ENCODE measurements around the gene MAGI2. TPM values are rescaled to one million over a fixed set of nuclear protein-coding genes. Genes with fewer than 3 reads are reported as not detected.
"Not testable (repeated sequence)": the region's sequence is repeated elsewhere in the genome, so short reads cannot be mapped to it uniquely, and the experiment has no call there.

Gene MAGI2
- total RNA-seq, 1 donor from 2014 or later, result 0.80 TPM

GRCh38 chr7:78327718-78328117 is 1125.7 kb downstream of the MAGI2 start:
- no peak for ATAC-seq

DNA sequence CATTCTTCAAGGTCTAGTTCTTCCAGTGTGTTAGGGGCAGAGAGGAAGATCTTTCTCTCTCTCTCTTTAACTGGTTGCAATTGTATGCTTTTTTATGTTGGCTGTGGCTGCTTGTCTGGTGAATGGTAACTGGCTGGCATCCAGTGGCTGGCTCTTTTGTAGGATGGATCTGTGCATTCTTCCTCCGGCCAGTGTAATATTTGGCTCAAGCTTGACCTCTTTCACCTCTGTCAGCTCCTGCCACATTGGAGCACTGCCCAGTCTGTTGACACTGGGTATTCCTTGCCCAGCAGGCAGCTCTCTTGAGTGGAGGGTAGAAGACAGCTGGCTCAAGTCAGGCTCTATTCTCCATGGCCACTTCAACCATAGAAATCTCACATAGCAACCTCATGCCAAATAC is 1126.6 kb downstream of the MAGI2 start:
- ATAC-seq, result no peak

DNA sequence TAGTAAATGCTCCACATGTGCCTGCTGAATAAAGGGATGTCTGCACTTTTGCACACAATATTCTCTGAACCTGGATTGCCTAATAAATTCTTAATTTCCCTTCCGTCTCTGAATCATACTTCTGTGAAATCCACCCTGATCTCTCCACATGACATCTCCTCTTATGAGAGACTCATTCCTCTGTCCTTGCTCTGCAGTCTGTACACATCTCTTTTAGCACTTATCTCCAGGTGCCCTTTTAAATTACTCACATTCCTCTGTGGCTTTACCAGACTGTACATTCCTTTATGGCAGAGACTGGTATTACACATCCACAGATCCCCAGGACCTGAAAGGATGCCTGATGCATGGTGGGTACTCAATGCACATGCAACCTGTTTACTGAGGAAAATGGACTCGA is 1127.3 kb downstream of the MAGI2 start:
- peak; percentile 67 for ATAC-seq

GRCh38 chr7:78323118-78323517 is 1130.3 kb downstream of the MAGI2 start:
- no peak for ATAC-seq

GRCh38 chr7:78322231-78322630 is 1131.2 kb downstream of the MAGI2 start:
- ATAC-seq, result not testable (repeated sequence)

DNA sequence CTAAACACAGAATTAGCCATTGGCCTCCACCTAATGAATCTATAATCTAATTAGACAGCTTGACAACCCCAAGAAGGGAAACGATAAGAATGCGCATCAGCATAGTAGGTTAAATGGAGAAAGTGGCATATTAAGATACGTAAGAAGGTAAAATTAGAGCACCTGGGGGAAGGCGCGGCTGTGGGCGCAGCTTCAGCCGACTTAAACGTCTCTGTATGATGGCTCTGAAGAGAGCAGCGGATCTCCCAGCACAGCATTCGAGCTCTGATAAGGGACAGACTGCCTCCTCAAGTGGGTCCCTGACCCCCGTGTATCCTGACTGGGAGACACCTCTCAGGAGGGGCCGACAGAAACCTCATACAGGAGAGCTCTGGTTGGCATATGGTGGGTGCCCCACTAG is 1136.1 kb downstream of the MAGI2 start:
- ATAC-seq, result no peak

DNA sequence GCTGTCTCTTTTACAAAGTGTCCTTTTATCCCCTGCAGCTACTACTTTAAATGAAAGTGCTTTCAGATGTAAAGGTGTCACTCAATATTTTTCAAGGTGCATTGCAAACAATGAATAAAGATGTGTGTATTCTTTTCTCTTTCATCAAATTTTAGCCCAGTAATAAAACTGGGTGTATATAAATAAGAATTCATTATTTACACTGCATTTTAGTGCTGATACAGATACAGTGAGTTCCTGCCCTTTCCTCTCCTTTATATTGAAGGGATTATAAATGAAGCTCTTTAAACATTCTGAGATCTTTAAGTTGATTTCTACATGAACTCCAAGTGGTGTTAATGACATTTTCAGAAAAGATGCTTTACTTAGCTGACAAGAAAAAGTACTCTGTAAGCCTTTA is 1137.4 kb downstream of the MAGI2 start:
- ATAC-seq, result no peak

GRCh38 chr7:78315119-78315518 is 1138.3 kb downstream of the MAGI2 start:
- no peak for ATAC-seq

- ATAC-seq, result no peak
These were observed 1142.3 kb downstream of the MAGI2 start for GRCh38 chr7:78311181-78311580.

- ATAC-seq, result no peak
These were observed 1145.6 kb downstream of the MAGI2 start for GRCh38 chr7:78307892-78308291.

GRCh38 chr7:78306634-78307033 is 1146.8 kb downstream of the MAGI2 start:
- no peak for ATAC-seq

DNA sequence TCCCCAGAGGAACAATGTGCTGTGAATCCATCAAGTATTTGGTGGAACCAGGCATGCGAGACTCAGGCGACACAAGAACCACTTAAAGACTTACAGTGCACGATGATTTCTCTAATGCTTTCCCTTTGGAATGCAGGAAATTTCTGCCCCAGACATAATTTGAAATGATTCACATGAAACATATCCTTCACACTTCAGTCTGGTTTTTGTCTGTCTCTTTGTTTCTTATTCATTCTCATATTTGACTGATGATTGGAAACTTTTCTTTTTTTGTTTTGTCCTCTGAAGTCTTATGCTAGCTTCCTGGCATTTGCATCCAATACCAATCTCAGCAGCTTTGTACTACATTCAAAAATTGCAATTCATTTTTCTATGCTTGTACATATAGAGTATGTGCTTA is 1152.1 kb downstream of the MAGI2 start:
- no peak for ATAC-seq

GRCh38 chr7:78299088-78299487 is 1154.4 kb downstream of the MAGI2 start:
- no peak for ATAC-seq

DNA sequence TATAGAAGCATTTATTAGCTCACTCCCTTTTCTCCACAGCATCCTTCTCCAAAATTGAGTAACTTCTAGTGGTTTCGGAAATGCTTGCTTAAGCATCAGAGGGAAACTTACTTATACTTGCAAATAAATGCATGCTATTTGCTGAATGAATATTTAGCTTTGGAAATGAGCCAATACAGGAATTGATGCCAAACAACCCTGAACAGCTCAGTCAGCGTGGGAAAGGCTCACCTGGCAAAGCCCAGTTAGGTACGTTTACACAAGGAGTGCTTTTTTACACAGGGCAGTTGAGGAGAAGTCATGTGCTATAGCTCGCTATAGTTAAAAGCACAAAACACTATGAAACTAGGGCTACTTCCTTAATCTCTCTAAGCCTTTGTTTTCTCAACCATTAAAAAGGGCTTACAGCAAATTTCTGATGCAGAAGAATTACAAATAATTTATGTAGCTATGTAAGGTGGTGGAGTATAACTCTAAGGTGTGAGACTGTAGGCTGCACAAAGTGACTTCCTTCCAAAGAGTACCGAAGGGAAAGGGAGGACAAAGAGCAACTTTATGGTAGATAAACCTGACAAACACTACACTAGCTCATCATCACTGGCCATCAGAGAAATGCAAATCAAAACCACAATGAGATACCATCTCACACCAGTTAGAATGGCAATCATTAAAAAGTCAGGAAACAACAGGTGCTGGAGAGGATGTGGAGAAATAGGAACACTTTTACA is 1156.7 kb downstream of the MAGI2 start:
- peak; percentile 47 for ATAC-seq

DNA sequence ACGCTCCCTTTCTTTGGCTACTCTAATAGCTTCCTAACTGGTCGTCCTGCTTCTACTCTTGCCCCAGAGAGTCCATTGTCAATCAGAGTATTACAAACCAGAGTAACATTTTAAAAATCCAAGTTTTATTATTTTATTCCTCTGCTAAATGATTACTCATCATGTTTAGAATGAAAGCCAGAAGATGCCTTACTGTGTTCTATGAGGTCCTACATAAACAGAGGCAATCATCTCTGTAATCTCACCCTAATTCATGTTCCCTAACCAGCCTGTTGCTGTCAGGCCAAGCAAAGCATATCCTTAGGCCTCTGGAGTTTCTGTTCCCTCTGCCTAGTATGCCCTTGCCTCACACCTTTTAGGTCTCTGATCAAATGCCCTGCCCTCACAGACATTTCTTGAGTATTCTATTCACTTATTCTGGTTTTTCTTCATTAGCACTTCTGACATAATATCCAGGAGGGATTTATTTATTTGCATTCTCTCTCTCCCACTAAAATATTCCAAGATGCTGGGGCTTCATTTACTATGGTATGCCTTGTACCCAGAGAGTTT is 1157.3 kb downstream of the MAGI2 start:
- no peak for ATAC-seq

DNA sequence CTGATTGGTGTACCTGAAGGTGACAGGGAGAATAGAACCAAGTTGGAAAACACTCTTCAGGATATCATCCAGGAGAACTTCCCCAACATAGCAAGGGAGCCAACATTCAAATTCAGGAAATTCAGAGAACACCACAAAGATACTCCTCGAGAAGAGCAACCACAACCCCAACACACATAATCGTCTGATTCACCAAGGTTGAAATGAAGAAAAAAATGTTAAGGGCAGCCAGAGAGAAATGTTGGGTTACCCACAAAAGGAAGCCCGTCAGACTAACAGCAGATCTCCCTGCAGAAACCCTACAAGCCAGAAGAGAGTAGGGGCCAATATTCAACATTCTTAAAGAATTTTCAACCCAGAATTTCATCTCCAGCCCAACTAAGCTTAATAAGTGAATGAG is 1164.0 kb downstream of the MAGI2 start:
- not testable (repeated sequence) for ATAC-seq

DNA sequence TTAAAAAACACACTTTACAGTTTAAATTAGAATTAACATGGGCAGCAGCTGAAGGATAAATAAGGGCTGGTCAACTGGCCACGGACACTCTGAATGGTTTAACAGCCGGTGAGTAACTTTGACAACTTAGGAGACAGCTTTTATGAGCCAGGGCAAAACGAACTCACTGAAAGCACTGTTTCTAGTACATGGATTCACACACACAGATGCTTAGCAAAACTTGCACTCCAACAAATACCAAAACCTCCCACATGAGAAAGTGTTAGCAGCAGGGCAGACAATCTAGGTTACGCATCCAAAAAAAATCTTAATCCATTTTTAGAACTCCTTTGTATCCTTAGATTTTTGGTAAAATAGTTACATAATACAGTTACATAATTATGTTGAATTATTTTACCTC is 1168.5 kb downstream of the MAGI2 start:
- no peak for ATAC-seq

DNA sequence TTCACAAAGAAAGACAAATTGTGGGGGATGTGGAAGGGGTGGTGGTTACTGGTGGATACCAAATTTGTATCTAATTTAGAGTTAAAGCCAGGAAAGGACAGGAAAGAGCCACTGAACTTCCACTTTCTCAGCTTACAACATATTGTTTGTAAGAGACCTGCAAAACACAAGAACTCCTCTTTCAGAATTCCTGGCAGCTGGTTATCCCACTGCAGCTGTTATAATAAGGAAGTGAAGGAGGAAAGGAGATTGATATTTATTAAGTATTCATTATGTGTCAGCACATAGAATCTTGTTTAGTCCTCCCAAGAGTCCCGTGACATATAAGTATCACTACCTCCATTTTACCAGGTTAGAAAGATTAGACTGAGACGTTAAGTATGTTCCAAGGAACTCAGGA is 1173.2 kb downstream of the MAGI2 start:
- no peak for ATAC-seq

- ATAC-seq, result no peak
These were observed 1174.0 kb downstream of the MAGI2 start for GRCh38 chr7:78279457-78279856.

GRCh38 chr7:78279032-78279431 is 1174.4 kb downstream of the MAGI2 start:
- peak; percentile 46 for ATAC-seq

- no peak for ATAC-seq
These were observed 1186.3 kb downstream of the MAGI2 start for GRCh38 chr7:78267141-78267540.

DNA sequence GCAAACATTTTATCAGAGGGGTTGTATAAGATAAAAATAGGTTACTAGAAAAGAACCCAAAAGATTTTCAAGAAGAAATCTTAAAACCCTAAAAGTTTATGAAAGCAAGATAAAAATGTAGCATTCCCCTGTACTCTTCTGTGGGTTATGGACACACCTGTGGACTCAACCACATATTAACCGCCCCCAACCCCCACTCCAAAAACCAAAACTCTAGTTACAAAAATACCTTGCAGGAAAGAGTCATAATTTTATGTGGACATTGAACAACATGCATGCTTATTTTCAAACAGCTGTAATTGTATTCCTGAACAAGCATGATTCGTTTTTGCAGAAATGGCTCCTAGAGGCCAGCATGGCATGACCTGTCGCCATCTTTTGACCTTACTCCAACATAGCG is 1188.0 kb downstream of the MAGI2 start:
- no peak for ATAC-seq

DNA sequence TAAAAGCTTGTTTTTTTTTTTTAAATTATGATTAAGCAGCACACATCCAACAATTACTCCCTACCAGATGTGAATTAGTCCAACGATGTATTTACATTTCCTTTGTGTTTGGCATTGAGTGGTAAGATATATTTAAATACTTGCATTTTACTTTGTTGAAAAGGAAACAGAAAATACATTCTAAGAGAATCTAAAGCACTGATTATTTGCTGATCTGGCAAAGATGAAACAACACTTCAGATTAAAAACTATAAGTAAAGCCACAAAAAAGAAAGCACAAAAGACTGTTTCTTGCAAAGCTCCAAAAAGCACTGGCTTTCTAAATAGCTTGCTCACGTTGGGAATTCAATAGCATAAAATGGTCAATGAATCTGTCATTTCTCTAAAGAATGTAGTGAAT is 1188.4 kb downstream of the MAGI2 start:
- no peak for ATAC-seq

GRCh38 chr7:78264105-78264504 is 1189.4 kb downstream of the MAGI2 start:
- no peak for ATAC-seq

DNA sequence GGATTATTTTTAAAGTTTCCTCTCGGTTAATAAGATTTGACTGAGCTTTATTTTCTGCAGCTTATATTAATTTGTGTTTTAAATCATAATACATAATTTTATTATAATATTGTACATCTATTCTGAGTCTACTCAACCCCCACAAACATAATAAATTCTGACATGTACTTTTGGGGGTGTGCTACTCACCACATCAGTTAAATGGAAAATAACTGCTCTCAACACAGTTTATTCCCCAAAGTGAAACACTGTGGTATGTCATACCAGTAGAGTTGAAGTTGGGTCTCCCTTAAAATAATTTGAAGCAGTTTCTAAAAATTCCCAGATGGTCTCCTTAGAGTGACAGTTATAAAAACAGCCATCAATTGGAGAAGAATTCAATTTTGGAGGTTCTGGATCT is 1191.7 kb downstream of the MAGI2 start:
- ATAC-seq, result no peak
